Measurements from ENCODE around the gene CD82. TPM values are rescaled to one million over a fixed set of nuclear protein-coding genes. Genes with fewer than 3 reads are reported as not detected.

The CD82 gene
- total RNA-seq, 2 donors from 2014 or later = 15.4 to 23.4 TPM

- ATAC-seq (ENCODE audit: insufficient number of reproducible peaks, low FRiP score, low read depth) = no peak
- Histone ChIP-seq H3K4me3 (no peak overlapping the region), H3K27ac (no peak overlapping the region), H3K9me3 (no peaks in the 10 kb centered on the region), H3K27me3 (replicated peaks; ENCODE audit: insufficient read depth) (no peaks in the 10 kb centered on the region), H3K36me3 (no peaks in the 10 kb centered on the region), H3K4me1 (ENCODE audit: control insufficient read depth in 1 of 2, low read depth in 2 of 2) (no peaks in the 10 kb centered on the region)
- no peak for TF ChIP-seq CTCF (IDR thresholded peaks at IDR 0.05)
- no peak for DNase-seq (ENCODE audit: low spot score)
Observed at GRCh38 chr11:44519989-44520737, 45.3 kb upstream of the CD82 start.

GRCh38 chr11:44521148-44521547 is 44.3 kb upstream of the CD82 start:
- ATAC-seq (ENCODE audit: insufficient number of reproducible peaks, low FRiP score, low read depth) (no peak), DNase-seq (ENCODE audit: low spot score) (no peak)
- Histone ChIP-seq H3K36me3 (no peaks in the 10 kb centered on the region), H3K27me3 (replicated peaks; ENCODE audit: insufficient read depth) (no peaks in the 10 kb centered on the region), H3K9me3 (no peaks in the 10 kb centered on the region), H3K27ac (no peak overlapping the region), H3K4me1 (ENCODE audit: control insufficient read depth in 1 of 2, low read depth in 2 of 2) (no peaks in the 10 kb centered on the region), H3K4me3 (no peak overlapping the region)
- TF ChIP-seq CTCF (IDR thresholded peaks at IDR 0.05) = no peak

GRCh38 chr11:44522294-44522693 is 43.2 kb upstream of the CD82 start:
- Histone ChIP-seq H3K36me3 (no peaks in the 10 kb centered on the region), H3K4me1 (ENCODE audit: control insufficient read depth in 1 of 2, low read depth in 2 of 2) (no peaks in the 10 kb centered on the region), H3K9me3 (no peaks in the 10 kb centered on the region), H3K27me3 (replicated peaks; ENCODE audit: insufficient read depth) (no peaks in the 10 kb centered on the region), H3K4me3 (no peak overlapping the region), H3K27ac (no peak overlapping the region)
- ATAC-seq (ENCODE audit: insufficient number of reproducible peaks, low FRiP score, low read depth) = no peak
- no peak for DNase-seq (ENCODE audit: low spot score)
- no peak for TF ChIP-seq CTCF (IDR thresholded peaks at IDR 0.05)

- no peaks in the 10 kb centered on the region for H3K27me3 ChIP-seq (replicated peaks; ENCODE audit: insufficient read depth)
- H3K36me3 ChIP-seq = no peaks in the 10 kb centered on the region
- no peak for TF ChIP-seq CTCF (IDR thresholded peaks at IDR 0.05)
- H3K4me1 ChIP-seq (ENCODE audit: control insufficient read depth in 1 of 2, low read depth in 2 of 2) = no peaks in the 10 kb centered on the region
- H3K27ac ChIP-seq = no peak overlapping the region
- H3K9me3 ChIP-seq = no peaks in the 10 kb centered on the region
- H3K4me3 ChIP-seq = no peak overlapping the region
- ATAC-seq (ENCODE audit: insufficient number of reproducible peaks, low FRiP score, low read depth) (no peak), DNase-seq (ENCODE audit: low spot score) (no peak)
Observed at GRCh38 chr11:44524346-44524745, 41.1 kb upstream of the CD82 start.

GRCh38 chr11:44524751-44525201 is 40.7 kb upstream of the CD82 start:
- H3K27me3 ChIP-seq (replicated peaks; ENCODE audit: insufficient read depth) = no peaks in the 10 kb centered on the region
- TF ChIP-seq CTCF (IDR thresholded peaks at IDR 0.05) = no peak
- DNase-seq (ENCODE audit: low spot score) = no peak
- H3K36me3 ChIP-seq = no peaks in the 10 kb centered on the region
- no peak overlapping the region for H3K27ac ChIP-seq
- no peak for ATAC-seq (ENCODE audit: insufficient number of reproducible peaks, low FRiP score, low read depth)
- no peaks in the 10 kb centered on the region for H3K4me1 ChIP-seq (ENCODE audit: control insufficient read depth in 1 of 2, low read depth in 2 of 2)
- H3K9me3 ChIP-seq = no peaks in the 10 kb centered on the region
- no peak overlapping the region for H3K4me3 ChIP-seq

All from thoracic aorta (tissue), 2 donors.